ENCODE measurements around the gene DRD2.

Gene DRD2

DNA sequence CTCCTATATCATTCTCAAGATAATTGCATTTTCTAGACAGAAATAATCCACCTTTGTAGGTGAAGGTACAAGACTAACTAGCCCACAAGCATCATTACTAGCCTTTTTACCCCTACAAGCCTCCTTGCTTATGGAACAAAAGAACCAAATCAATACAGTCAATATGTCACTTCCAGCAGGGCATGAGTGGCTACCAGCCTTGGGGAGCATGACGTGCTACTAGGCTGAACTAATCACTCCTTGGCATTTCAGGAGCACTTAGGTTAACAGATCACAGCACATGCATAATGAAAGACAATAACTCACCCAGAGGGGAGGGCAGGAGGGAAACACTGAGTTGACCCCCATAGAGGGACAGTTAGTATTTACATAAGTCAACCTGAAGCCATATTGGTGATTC lies 2.7 kb downstream of the DRD2 start:
- Histone ChIP-seq H2AFZ (ENCODE audit: low read depth, low read length) (no peak overlapping the region), H3K79me2 (ENCODE audit: insufficient read depth, low read length) (no peaks in the 10 kb centered on the region), H3K4me1 (ENCODE audit: insufficient read depth, low read length) (no peaks in the 10 kb centered on the region), H3K9me3 (ENCODE audit: insufficient read depth, low read length, severe bottlenecking) (no peaks in the 10 kb centered on the region), H3K4me3 (ENCODE audit: low read depth in 1 of 2, low read length in 2 of 2) (no peak overlapping the region), H3K36me3 (ENCODE audit: insufficient read depth, low read length) (no peaks in the 10 kb centered on the region), H4K20me1 (ENCODE audit: insufficient read depth, low read length) (no peaks in the 10 kb centered on the region), H3K9ac (ENCODE audit: low read depth, low read length) (no peak overlapping the region), H3K27me3 (ENCODE audit: insufficient read depth, low read length, poor library complexity) (no peaks in the 10 kb centered on the region), H3K4me2 (ENCODE audit: insufficient read depth, low read length) (no peak overlapping the region), H3K27ac (ENCODE audit: low read length) (no peak overlapping the region)
- no peak for ATAC-seq (ENCODE audit: insufficient read depth, low read depth)
- TF ChIP-seq, protein P1, sequence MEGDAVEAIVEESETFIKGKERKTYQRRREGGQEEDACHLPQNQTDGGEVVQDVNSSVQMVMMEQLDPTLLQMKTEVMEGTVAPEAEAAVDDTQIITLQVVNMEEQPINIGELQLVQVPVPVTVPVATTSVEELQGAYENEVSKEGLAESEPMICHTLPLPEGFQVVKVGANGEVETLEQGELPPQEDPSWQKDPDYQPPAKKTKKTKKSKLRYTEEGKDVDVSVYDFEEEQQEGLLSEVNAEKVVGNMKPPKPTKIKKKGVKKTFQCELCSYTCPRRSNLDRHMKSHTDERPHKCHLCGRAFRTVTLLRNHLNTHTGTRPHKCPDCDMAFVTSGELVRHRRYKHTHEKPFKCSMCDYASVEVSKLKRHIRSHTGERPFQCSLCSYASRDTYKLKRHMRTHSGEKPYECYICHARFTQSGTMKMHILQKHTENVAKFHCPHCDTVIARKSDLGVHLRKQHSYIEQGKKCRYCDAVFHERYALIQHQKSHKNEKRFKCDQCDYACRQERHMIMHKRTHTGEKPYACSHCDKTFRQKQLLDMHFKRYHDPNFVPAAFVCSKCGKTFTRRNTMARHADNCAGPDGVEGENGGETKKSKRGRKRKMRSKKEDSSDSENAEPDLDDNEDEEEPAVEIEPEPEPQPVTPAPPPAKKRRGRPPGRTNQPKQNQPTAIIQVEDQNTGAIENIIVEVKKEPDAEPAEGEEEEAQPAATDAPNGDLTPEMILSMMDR (IDR thresholded peaks at IDR 0.05; ENCODE audit: borderline replicate concordance, extremely low read depth, low read length, poor library complexity, severe bottlenecking) = no peak
- TF ChIP-seq EZH2 (IDR thresholded peaks at IDR 0.05; ENCODE audit: borderline replicate concordance, low read depth, low read length, severe bottlenecking) = no peak
- no peak for DNase-seq

DNA sequence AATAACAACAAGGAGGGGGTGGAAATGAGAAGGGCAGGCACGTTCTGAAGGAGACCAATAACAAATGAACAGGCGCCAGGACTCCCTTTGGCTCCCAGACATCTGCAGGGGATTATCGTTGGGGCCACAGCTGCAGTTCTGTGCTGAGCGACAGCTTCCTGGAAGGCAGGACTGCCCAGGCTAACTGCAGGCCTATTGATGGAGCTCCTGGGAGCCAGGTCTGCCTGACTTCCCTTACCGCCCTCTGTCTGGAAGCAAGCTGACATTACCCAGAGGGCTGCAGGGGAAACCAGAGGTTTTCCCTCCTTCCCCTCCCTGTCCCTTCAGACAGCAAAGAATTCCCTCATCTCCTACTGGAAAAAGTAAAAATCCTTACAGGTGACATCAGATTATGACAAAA lies 5.0 kb downstream of the DRD2 start:
- DNase-seq (no peak), ATAC-seq (ENCODE audit: insufficient read depth, low read depth) (no peak)
- Histone ChIP-seq H3K27me3 (ENCODE audit: insufficient read depth, low read length, poor library complexity) (no peaks in the 10 kb centered on the region), H3K4me2 (ENCODE audit: insufficient read depth, low read length) (no peak overlapping the region), H3K79me2 (ENCODE audit: insufficient read depth, low read length) (no peaks in the 10 kb centered on the region), H3K4me1 (ENCODE audit: insufficient read depth, low read length) (no peaks in the 10 kb centered on the region), H4K20me1 (ENCODE audit: insufficient read depth, low read length) (no peaks in the 10 kb centered on the region), H3K27ac (ENCODE audit: low read length) (no peak overlapping the region), H3K4me3 (ENCODE audit: low read depth in 1 of 2, low read length in 2 of 2) (no peak overlapping the region), H3K9me3 (ENCODE audit: insufficient read depth, low read length, severe bottlenecking) (no peaks in the 10 kb centered on the region), H3K9ac (ENCODE audit: low read depth, low read length) (no peak overlapping the region), H3K36me3 (ENCODE audit: insufficient read depth, low read length) (no peaks in the 10 kb centered on the region), H2AFZ (ENCODE audit: low read depth, low read length) (no peak overlapping the region)
- TF ChIP-seq, protein P1 (IDR thresholded peaks at IDR 0.05; ENCODE audit: borderline replicate concordance, extremely low read depth, low read length, poor library complexity, severe bottlenecking) = no peak
- no peak for TF ChIP-seq EZH2 (IDR thresholded peaks at IDR 0.05; ENCODE audit: borderline replicate concordance, low read depth, low read length, severe bottlenecking)

DNA sequence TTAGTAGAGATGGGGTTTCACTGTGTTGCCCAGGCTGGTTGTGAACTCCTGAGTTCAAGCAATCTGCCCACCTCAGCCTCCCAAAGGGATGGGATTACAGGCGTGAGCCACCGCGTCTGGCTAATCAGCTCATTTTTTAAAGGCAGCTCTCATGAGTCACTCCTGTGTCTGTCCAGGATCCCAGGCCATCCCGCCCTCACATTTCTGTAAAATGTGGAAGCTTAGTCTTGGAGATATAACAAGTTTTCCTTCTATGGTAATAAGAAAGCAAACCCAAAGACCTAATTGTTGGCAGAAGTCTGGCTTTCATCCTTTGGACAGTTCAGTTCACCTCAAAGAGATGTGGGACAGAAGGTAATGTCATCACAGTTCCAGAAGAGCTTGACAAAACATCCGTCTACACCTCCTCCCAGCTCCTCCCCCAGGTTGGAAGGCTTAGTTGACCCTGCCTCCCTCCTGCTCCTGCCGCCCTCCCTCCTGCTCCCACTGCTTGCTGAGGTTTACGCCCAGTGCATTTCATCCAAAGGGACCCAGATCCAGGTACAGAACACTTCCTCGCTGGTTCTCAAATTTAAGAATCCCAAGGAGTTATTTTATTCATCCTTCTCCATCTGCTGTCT lies 6.4 kb downstream of the DRD2 start:
- ATAC-seq (ENCODE audit: insufficient read depth, low read depth) (no peak), DNase-seq (no peak)
- Histone ChIP-seq H4K20me1 (ENCODE audit: insufficient read depth, low read length) (no peaks in the 10 kb centered on the region), H3K9ac (ENCODE audit: low read depth, low read length) (no peak overlapping the region), H3K9me3 (ENCODE audit: insufficient read depth, low read length, severe bottlenecking) (no peaks in the 10 kb centered on the region), H3K4me2 (ENCODE audit: insufficient read depth, low read length) (no peak overlapping the region), H3K27ac (ENCODE audit: low read length) (no peak overlapping the region), H3K4me3 (ENCODE audit: low read depth in 1 of 2, low read length in 2 of 2) (no peak overlapping the region), H3K36me3 (ENCODE audit: insufficient read depth, low read length) (no peaks in the 10 kb centered on the region), H3K4me1 (ENCODE audit: insufficient read depth, low read length) (no peaks in the 10 kb centered on the region), H2AFZ (ENCODE audit: low read depth, low read length) (no peak overlapping the region), H3K27me3 (ENCODE audit: insufficient read depth, low read length, poor library complexity) (no peaks in the 10 kb centered on the region), H3K79me2 (ENCODE audit: insufficient read depth, low read length) (no peaks in the 10 kb centered on the region)
- TF ChIP-seq, protein P1 (IDR thresholded peaks at IDR 0.05; ENCODE audit: borderline replicate concordance, extremely low read depth, low read length, poor library complexity, severe bottlenecking) = no peak
- no peak for TF ChIP-seq EZH2 (IDR thresholded peaks at IDR 0.05; ENCODE audit: borderline replicate concordance, low read depth, low read length, severe bottlenecking)

Data from DND-41 (cell line).